Transverse colon (tissue), 4 donors: Measurements from ENCODE around the gene HNRNPA1L2.
"Not testable (repeated sequence)": the region's sequence is repeated elsewhere in the genome, so short reads cannot be mapped to it uniquely, and the experiment has no call there.

ENCODE experiments used
- POLR2AphosphoS5 ChIP-seq, 3 donors: sonication (generic); formaldehyde crosslinking; IDR thresholded peaks; one replicate each; pipeline ENCODE4 v1.6.1; 2016; ENCODE audit warnings: antibody characterized with exemption in 3 of 3
- TF ChIP-seq, protein P1 (sequence below), 5 experiments: fragments of 200-600 bp in 3 of 5; fragments of 450-650 bp in 2 of 5; sonication (generic) in 3 of 5; IDR thresholded peaks; 1 replicate in 2 of 5; 2 replicates in 3 of 5; pipeline ENCODE4 v1.5.1; 2016 to 2017; ENCODE audit warnings: antibody characterized with exemption in 5 of 5, inconsistent platforms in 3 of 5, mild to moderate bottlenecking in 2 of 5, moderate library complexity in 1 of 5

DNA sequence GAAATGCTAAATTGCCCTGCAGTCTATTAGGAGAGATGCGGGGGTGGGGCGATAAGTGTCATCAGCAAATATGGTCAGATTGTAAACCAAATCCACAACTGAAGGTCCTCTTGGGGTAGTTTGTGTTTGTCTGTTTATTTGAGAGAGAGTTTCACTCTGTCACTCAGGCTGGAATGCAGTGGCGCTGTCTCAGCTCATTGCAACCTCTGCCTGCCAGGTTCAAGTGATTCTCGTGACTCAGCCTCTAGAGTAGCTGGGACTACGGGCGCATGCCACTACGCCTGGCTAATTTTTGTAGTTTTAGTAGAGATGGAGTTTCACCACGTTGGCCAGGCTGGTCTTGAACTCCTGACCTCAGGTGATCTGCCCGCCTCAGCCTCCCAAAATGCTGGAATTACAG, 43.6 kb downstream of the HNRNPA1L2 start:
- TF ChIP-seq, protein P1, sequence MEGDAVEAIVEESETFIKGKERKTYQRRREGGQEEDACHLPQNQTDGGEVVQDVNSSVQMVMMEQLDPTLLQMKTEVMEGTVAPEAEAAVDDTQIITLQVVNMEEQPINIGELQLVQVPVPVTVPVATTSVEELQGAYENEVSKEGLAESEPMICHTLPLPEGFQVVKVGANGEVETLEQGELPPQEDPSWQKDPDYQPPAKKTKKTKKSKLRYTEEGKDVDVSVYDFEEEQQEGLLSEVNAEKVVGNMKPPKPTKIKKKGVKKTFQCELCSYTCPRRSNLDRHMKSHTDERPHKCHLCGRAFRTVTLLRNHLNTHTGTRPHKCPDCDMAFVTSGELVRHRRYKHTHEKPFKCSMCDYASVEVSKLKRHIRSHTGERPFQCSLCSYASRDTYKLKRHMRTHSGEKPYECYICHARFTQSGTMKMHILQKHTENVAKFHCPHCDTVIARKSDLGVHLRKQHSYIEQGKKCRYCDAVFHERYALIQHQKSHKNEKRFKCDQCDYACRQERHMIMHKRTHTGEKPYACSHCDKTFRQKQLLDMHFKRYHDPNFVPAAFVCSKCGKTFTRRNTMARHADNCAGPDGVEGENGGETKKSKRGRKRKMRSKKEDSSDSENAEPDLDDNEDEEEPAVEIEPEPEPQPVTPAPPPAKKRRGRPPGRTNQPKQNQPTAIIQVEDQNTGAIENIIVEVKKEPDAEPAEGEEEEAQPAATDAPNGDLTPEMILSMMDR (IDR thresholded peaks at IDR 0.05) = not testable (repeated sequence)
- TF ChIP-seq POLR2AphosphoS5 (IDR thresholded peaks at IDR 0.05) = not testable (repeated sequence)
